HG03060 (cell line): ENCODE results near the gene KRTCAP3.

Experiments used
- ATAC-seq: cut with Tn5 transposase; IDR thresholded peaks from one replicate; pipeline ENCODE4 v1.9.1; 2021; ENCODE audit warnings: low read depth, moderate number of reproducible peaks; ENCODE audit not compliant: unreplicated experiment

KRTCAP3 gene

GRCh38 chr2:27435628-27436027 is 6.6 kb upstream of the KRTCAP3 start:
- no peak for ATAC-seq

- no peak for ATAC-seq
Observed at GRCh38 chr2:27441226-27441926, 805 bp upstream of the KRTCAP3 start.

- no peak for ATAC-seq
Observed at GRCh38 chr2:27442920-27443282, 720 bp downstream of the KRTCAP3 start.

GRCh38 chr2:27445155-27445554 is 3.0 kb downstream of the KRTCAP3 start:
- no peak for ATAC-seq

- no peak for ATAC-seq
Observed at GRCh38 chr2:27445615-27446014, 3.4 kb downstream of the KRTCAP3 start.

GRCh38 chr2:27446057-27446456 is 3.9 kb downstream of the KRTCAP3 start:
- ATAC-seq = no peak

- no peak for ATAC-seq
Observed at GRCh38 chr2:27448381-27448780, 6.2 kb downstream of the KRTCAP3 start.

- ATAC-seq = no peak
Observed at GRCh38 chr2:27451095-27451494, 8.9 kb downstream of the KRTCAP3 start.

- no peak for ATAC-seq
Observed at GRCh38 chr2:27453968-27454367, 11.8 kb downstream of the KRTCAP3 start.

- no peak for ATAC-seq
Observed at GRCh38 chr2:27461118-27461517, 18.9 kb downstream of the KRTCAP3 start.

- no peak for ATAC-seq
Observed at GRCh38 chr2:27464443-27464842, 22.3 kb downstream of the KRTCAP3 start.

GRCh38 chr2:27471961-27472360 is 29.8 kb downstream of the KRTCAP3 start:
- no peak for ATAC-seq

- no peak for ATAC-seq
Observed at GRCh38 chr2:27485496-27485895, 43.3 kb downstream of the KRTCAP3 start.

- ATAC-seq = no peak
Observed at GRCh38 chr2:27489118-27489497, 46.9 kb downstream of the KRTCAP3 start.

GRCh38 chr2:27489498-27490397 is 47.6 kb downstream of the KRTCAP3 start, which contains the start of gene IFT172:
IFT172 (minus strand) TSS chr2:27489743; CDS start chr2:27489653, 90 bp downstream.
- peak; percentile 91 for ATAC-seq

- ATAC-seq = no peak
Observed at GRCh38 chr2:27492557-27492956, 50.4 kb downstream of the KRTCAP3 start.

- no peak for ATAC-seq
Observed at GRCh38 chr2:27493948-27494283, 51.7 kb downstream of the KRTCAP3 start.
